ENCODE results near the gene CHST3.

CHST3 gene

GRCh38 chr10:71971311-71971731 is 7.1 kb downstream of the CHST3 start:
- H3K36me3 ChIP-seq, result no peaks in the 10 kb centered on the region; the same call in 1 of the 2 replicates
- H3K4me1 ChIP-seq, result peaks cover 19% of the 10 kb centered on the region
- no peaks in the 10 kb centered on the region for H3K27me3 ChIP-seq
- TF ChIP-seq, protein P1, sequence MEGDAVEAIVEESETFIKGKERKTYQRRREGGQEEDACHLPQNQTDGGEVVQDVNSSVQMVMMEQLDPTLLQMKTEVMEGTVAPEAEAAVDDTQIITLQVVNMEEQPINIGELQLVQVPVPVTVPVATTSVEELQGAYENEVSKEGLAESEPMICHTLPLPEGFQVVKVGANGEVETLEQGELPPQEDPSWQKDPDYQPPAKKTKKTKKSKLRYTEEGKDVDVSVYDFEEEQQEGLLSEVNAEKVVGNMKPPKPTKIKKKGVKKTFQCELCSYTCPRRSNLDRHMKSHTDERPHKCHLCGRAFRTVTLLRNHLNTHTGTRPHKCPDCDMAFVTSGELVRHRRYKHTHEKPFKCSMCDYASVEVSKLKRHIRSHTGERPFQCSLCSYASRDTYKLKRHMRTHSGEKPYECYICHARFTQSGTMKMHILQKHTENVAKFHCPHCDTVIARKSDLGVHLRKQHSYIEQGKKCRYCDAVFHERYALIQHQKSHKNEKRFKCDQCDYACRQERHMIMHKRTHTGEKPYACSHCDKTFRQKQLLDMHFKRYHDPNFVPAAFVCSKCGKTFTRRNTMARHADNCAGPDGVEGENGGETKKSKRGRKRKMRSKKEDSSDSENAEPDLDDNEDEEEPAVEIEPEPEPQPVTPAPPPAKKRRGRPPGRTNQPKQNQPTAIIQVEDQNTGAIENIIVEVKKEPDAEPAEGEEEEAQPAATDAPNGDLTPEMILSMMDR (IDR thresholded peaks at IDR 0.05; ENCODE audit: low read depth, low read length), result no peak
- H3K4me3 ChIP-seq (ENCODE audit: low read depth, low read length), result no peak overlapping the region
- no peak for DNase-seq
- no peaks in the 10 kb centered on the region for H3K9me3 ChIP-seq

DNA sequence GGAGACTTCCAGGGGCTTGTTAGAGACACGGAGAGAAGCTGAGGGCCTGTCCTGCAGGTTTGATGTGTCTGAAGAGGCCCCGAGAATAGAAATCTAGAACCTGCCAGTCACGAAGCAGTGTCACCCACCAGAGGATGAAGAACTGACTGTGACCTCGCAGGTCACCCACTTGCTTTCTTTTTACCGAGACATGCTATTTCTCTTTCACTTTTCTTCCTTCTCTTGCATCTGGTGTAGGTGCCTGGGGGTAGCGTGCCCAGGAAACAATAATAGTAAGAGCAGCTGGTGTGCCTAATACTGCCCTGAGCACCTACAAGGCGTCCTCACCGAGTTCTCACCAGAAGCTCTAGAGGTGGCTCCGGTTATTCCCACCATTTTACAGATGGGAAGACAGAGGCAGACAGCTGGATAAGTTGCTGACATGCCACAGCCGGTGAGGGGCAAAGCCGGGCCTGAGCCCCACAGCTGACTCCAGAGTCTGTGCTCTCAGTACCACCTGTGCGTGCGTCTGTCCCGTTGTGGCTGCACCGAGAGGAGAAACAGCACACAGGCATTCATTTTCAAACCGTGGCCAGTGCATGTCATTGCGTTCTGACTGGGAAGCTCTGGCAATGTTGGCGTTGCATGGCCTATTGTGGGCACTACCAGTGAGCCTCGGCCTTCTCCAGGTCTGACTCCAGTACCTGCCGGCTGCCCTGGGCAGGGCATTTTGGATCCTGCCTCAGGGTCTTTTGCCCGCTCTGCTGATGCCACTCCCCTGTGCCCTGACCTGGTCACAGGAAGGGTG is 7.8 kb downstream of the CHST3 start:
- Histone ChIP-seq H3K36me3 (no peaks in the 10 kb centered on the region; the same call in 1 of the 2 replicates), H3K27me3 (no peaks in the 10 kb centered on the region), H3K4me3 (ENCODE audit: low read depth, low read length) (no peak overlapping the region), H3K4me1 (peaks cover 23% of the 10 kb centered on the region), H3K9me3 (no peaks in the 10 kb centered on the region)
- DNase-seq, result no peak
- TF ChIP-seq, protein P1 (IDR thresholded peaks at IDR 0.05; ENCODE audit: low read depth, low read length), result no peak

GRCh38 chr10:71972746-71973695 is 8.8 kb downstream of the CHST3 start:
- Histone ChIP-seq H3K4me1 (peaks cover 18% of the 10 kb centered on the region), H3K4me3 (ENCODE audit: low read depth, low read length) (no peak overlapping the region), H3K36me3 (no peaks in the 10 kb centered on the region), H3K9me3 (no peaks in the 10 kb centered on the region), H3K27me3 (no peaks in the 10 kb centered on the region)
- TF ChIP-seq, protein P1 (IDR thresholded peaks at IDR 0.05; ENCODE audit: low read depth, low read length), result no peak
- DNase-seq, result no peak

DNA sequence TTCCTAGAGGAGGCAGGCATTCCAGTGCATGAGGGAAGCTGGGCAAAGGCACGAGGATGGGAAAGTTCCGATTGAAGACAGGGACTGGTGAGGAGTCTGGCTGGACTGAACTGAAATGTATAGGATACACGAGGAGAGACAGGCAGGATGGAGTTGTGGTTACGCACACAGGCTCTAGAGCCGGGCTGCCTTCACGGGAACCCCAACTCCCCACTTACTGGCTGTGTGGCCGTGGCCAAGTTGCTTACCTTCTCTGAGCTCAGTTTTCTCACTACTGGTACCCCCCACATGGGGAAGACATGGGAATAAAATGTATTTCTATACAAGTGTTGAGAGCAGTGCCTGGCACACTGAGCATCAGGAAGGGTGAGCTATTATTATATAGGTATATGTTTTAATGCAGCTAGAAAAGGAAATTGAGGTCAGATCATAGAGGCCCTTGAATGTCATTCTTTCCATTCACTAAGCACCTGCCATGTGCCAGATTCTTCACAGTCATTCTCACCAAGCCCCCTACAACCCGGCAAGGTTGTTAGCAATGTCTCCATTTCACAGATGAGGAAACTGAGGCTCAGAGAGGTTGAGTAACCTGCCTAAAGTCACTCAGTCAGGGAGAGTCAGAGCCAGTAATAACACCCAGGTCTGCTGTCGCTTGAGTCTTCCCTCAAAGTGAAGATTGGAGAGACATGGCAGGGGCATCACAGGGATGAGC is 9.7 kb downstream of the CHST3 start:
- Histone ChIP-seq H3K27me3 (no peaks in the 10 kb centered on the region), H3K9me3 (no peaks in the 10 kb centered on the region), H3K4me1 (peaks cover 11% of the 10 kb centered on the region), H3K4me3 (ENCODE audit: low read depth, low read length) (no peak overlapping the region), H3K36me3 (no peaks in the 10 kb centered on the region)
- TF ChIP-seq, protein P1 (IDR thresholded peaks at IDR 0.05; ENCODE audit: low read depth, low read length), result no peak
- no peak for DNase-seq

DNA sequence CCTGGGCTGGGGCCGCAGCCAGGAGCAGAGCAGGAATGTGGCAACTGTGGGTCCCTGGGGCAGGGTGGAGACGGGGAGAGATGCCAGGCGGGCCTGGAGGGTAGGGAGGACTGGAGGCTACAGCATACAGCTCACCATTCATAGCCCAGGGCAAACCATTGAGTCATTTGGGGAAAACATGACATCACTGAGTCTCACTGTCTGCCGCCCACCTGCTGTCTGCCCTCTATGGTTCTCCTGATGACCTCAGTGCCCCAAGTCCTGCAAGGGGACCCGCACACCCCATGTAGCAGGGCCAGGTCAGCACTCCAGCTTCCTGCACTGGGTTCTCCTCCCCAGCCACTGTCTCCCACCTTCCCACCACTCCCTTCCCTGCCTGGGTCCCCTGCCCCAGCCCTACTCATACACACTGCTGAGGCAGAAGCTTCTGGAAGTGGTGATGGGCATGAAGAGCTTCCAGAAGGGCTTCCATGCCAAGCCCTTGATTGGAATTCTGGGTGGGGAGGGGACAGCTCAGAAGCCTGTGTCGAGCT is 10.4 kb downstream of the CHST3 start:
- H3K4me3 ChIP-seq (ENCODE audit: low read depth, low read length), result no peak overlapping the region
- no peaks in the 10 kb centered on the region for H3K36me3 ChIP-seq
- H3K4me1 ChIP-seq, result peaks cover 11% of the 10 kb centered on the region
- H3K27me3 ChIP-seq, result no peaks in the 10 kb centered on the region
- TF ChIP-seq, protein P1 (IDR thresholded peaks at IDR 0.05; ENCODE audit: low read depth, low read length), result no peak
- H3K9me3 ChIP-seq, result no peaks in the 10 kb centered on the region
- DNase-seq, result no peak
